ENCODE measurements around the gene C20orf144.

The C20orf144 gene

DNA sequence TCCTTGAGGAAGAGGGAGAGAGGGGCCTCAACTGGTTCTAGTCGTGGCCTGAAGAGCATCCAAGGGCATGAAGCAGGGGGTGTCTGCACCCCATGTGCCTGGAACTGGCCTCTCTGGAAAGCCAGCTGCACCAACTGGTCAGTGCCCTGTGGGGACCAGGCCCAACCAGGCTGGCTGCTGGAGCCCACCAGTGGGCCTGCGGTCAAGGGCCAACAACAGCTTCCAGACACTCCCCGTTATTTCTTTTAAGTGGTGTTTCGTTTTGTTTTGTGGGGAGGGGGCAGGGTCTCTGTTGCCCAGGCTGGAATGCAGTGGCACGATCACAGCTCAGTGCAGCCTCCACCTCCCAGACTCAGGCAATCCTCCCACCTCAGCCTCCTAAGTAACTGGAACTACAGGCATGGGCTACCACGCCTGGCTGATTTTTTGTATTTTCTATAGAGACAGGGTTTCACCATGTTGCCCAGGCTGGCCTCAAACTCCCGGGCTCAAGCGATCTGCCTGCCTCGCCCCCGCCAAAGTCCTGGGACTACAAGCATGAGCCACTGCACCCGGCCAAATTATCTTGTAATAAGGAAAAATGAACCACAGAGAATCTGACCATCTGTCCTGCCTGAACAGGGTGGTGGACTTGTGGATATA, 11.9 kb upstream of the C20orf144 start:
- DNase-seq, result no peak

DNA sequence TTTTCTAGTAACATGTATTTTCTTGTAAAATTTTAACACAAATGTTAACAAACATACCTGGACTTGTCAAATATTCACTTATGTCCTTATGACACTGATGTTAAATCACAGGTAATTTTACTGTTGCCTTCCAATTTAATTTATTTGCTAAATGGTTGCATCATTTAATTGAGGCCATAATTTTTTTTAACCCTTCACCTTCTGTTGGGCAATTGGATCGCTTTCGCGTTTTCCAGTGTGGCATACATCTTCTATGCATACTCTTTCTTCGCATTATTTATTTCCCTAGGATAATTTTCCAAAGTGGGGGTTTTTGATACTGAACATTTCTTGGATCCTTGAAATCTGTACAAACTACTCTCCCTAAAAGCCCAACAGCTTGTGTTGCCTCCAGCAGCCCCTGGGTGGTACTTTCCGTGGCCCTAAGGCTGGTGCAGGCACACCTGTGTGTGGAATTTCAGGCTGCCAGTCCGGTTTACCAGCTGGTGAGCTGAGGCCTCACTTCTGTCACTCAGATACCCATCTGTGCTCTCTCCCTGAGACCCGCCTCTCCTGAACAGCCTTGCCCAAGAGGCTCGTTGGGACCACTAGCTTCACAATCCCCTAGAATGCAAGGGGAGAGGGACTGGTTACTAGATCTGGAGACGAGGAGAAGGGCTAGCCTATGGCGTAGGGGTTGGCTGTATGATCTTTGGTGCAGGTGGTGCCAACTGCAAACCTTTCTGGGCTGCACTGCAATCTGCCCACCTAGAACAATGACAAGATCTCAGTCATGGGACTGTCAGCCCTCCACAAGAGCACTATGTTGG, 11.2 kb upstream of the C20orf144 start:
- DNase-seq, result peak; percentile 81

DNA sequence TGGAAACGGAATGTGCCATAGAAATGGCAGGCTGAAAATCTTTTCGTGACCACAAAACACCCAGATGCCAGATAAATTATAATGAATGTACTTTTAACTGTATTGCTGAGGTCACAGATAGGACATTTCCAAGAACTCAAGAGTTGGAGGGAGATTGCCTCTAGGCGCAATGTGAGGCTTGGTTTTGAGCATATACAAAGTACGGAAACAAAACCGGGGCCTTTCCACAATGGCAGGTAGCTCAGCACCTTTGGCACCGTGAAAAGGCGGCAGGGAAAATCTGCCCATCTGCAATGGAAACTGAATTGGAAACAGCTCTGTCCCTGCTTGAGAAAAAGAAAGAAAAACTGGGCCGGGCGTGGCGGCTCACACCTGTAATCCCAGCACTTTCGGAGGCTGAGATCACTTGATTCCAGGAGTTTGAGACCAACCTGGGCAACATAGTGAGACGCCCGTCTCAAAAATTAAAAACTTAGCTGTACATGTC, 10.5 kb upstream of the C20orf144 start:
- DNase-seq, result no peak

DNA sequence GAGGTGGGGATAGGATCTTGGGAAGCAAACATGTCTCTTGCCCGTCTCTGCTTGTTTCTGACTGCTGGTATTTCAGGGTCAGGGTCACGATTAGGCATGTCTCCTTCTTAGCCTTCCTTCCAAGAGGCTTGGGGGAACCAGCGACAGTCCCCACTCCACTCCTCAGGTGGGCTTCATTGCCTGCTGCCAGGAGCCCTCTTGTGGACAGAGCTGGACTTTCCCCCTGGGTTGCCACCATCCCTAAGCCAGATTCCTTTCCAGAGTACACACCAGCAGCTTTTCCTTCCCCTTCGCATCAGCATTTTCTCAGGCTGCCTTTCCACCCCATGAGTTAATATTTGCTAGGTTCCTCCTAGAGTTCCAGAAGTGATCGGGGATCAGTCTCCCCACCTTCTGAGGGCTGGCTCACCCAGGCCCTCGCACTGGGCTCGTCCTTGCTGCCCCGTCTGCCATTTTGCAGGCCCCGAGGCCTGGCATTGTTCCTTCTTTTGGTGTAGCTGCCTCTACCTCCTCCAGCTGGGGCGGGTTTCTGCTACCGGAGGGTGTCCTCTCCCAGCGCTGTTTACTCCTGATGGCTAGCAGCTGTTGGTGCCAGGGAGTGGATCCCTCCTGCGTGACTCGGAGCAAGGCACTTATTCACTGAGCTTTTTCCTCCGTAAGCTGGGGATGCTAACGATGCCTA, 8.8 kb upstream of the C20orf144 start:
- DNase-seq, result peak; percentile 93

DNA sequence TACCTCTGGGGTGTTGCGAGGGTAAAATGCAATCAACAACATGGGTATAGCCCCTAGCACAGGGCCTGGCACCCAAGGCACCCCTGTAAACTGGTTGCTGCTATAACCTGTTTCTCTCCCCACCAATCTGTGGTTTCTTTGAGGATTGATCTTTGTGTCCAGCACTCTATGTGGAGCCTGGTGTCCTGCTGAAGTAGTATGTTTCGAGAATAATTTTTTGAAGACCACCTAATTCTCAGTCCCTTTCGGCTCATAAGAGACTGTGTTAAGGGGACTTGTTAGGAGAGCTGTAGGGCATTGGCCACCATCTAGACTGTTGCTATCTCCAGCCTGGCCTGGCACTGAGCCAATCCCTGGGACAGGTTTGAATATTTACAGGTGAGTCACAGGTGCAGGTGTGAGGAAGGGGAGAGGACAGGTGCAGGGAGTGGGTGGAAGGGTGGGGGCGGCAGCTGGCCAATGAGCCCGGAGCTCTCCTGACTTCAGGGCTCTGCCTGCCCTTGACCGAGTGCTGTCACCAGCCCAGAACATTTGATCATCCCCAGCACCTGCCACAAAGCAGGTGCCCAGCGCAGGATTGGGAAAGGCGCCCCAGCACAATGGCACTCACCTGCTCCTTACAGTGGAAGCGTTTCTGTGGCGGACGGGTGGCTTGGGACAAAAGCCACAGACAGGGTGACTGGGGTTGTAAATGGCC, 8.1 kb upstream of the C20orf144 start:
- peak; percentile 100 for DNase-seq

DNA sequence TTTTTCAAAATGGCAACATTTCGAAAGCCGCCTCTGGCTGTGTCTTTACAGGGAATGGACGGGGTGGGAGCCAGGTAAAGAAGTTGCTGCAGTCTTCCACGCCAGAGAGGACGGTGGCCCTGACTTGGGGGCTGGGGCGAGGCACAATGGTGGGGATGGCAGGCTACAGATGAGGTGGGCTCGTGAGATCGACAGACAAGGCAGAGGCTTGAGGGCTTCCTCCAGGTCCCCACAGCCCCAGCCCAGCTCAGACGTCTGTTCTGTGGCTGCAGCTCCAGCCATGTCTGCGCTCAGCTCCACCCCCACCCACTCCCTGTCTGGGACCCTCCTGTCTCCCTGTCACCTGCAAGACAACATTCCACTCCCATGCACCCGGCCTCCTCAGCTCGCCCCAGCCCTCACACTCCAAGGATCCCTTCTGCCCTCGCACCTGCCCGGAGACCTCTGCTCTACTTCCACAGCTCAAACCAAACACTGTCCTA, 7.4 kb upstream of the C20orf144 start:
- peak; percentile 79 for DNase-seq

DNA sequence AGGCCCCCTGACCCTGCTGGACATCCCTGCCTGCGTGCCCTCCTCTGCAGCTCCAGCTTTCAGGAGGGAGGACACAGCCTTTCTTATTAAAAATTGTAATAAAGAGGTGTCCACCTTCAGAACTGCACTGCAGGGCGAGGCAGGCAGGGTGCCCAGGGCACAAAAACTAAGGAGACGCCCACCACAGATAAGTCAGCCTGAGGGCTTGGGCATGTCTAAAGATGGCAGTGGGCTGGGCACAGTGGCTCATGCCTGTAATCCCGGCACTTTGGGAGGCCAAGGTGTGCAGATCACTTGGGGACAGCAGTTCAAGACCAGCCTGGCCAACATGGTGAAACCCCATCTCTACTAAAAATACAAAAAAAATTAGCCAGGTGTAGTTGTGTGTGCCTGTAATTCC, 7.0 kb upstream of the C20orf144 start:
- no peak for DNase-seq

DNA sequence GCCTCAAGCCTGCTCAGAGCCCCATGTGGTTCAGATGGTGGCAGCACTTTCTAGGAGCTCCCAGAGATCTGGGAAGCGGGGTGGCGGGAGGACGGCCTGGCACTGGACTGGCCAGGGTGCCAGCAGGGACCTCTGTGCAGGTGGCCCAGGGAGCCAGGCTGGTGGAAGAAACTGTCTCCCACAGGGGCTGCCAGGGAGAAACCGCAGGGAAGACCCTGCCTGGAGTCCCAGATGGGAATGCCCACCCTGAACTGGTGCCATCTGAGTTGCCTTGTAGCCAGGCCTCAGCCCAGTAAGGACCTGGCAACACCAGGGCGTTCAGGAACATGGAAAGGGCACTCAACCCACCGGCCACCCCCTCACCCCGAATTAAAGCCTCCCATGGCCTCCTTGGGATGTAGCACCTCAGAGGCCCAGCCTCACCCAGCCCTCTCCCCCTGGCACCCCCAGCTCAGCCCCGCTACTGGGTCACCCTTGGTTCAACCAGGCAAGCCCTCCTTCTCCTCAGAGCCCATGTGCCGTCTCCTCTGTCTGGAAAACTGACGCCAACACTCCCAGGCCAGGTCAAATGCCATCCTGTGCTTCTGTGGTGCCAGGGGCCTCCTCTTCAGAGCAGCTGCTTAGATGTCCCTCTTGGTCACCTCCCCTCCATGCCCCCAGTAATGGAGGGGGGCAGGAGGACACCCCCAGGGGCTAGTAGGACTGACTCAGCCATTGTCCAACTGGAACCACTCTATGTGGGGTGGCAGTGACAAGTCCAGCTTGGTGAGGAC, 5.9 kb upstream of the C20orf144 start:
- no peak for DNase-seq

DNA sequence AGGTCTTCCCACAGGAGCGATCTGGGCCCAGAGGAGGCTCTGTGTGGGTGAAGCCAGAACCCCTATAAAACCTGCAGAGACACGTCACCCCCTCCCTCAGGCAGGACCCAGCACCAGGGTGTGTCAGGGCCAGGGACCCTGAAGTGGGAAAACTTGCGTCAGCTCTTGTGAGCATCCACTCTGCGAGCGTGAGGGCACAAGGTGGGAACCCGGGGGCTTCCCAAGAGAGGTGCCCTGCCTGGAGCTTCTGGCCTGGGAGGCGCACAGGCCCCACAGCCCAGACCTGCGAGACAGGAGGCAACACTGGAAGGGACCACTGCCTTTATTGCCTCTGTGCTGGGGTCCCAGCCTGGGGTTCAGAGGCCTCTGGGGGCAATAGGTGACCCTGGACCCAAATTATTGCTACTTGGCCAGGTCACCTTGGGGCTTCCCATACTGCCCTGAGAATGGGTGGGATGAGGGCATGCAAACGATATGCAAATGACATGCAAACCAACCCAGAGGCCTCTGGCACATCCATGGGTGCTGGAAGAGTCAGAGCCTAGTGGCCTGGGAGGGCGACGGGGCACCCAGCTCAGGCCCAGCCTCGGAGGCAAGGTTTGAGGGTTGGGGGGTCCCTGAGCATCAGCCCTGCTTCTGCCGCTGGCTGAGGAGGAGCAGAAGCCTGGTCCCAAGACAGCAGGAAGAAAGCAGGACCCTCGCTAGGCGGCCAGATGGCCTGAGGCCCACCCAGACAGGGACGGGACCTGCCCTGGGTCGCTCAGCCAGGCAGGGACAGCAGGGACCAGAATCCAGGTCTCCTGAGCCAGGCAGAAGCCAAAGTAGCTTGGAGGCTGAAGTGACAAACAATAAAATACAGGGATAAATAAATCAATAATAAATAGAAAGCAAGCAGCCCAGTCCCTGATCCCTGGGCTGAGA, 5.1 kb upstream of the C20orf144 start:
- no peak for DNase-seq

DNA sequence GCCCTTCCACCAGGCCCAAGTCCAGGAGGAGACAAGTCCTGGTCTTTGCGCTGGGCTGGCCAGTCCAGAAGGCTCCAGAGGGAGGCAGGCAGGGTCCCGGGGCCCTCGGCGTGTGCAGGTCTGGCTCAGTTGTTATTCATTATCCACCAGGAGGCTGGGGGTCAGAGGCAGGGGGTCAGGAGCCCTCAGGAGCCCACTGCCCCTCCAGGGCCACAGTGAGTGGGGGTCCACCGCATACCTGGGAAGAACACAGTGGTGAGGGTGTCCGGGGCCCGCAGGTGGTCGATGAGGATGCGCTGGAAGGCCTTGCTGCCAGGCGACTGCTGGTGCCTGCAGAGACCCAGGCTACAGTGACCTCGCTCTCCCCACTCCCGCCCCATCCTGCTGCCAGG, 4.4 kb upstream of the C20orf144 start:
- no peak for DNase-seq

DNA sequence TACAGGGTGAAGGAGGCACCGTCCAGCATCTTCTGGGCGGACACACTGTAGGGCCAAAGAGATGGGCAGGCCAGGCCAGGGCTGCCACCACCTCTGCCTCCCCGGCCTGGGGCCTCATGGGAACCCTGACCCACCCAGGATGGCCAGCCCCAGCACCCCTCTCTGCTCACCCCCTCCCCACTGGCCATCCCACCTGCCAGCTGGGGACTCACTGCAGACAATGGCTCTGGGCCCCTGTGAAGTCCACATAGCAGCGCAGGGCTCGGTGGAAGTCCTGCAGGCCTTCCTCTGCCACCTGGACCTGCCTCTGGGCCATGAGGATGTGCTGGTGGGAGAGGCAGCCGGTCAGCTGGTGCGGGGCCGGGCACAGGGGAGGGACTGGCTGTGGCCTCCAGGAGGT, 3.6 kb upstream of the C20orf144 start:
- no peak for DNase-seq

DNA sequence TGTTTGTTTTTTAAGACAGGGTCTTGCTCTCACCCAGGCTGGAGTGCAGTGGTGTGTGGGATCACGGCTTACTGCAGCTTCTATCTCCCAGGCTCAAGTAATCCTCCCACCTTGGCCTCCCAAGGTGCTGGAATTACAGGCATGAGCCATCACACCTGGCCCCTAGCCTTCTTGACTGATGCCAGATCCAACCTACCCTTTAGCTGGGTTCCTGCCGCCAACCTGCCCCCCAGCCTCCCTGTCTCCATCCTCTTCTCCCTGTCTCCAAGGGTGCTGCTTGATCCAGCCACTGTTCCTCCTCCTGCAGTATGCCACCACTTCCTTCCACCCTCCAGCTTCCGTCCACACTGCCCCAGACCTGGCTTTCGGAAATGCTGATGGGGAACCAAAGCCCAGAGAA, 3.2 kb upstream of the C20orf144 start:
- no peak for DNase-seq

DNA sequence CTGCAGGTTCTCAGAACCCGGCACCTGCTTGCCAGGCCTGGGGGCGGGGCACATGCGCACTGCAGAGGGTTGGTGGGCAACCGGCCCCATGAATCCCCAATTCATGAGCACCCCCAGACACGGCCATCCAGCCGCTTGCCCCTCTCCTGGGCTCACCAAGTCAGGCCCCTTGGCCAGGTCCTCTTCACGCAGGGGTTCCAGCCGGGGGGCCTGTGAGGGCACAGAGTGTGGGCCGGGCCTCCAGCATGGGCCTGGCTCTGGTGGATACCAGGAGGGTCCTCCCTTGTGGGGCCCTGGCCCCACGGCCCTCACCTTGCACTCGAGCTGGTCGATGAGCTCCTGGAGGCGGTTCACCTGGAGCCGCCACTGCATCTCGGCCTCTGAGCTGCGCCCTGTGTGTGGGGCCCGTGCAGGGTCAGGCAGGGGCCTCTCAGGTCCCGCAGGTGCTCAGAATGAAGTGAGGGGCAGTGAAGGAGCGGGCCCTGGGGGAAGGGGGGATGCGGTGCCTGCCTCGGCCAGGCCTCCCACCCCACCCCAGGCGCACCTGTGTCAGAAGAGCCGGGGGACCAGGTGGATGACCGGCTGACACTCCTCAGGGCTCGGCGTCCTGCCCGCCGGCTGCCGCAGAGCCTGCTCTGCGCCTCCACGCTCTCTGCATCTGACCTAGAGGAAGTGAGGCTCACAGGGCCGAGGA, 2.6 kb upstream of the C20orf144 start:
- DNase-seq, result no peak

DNA sequence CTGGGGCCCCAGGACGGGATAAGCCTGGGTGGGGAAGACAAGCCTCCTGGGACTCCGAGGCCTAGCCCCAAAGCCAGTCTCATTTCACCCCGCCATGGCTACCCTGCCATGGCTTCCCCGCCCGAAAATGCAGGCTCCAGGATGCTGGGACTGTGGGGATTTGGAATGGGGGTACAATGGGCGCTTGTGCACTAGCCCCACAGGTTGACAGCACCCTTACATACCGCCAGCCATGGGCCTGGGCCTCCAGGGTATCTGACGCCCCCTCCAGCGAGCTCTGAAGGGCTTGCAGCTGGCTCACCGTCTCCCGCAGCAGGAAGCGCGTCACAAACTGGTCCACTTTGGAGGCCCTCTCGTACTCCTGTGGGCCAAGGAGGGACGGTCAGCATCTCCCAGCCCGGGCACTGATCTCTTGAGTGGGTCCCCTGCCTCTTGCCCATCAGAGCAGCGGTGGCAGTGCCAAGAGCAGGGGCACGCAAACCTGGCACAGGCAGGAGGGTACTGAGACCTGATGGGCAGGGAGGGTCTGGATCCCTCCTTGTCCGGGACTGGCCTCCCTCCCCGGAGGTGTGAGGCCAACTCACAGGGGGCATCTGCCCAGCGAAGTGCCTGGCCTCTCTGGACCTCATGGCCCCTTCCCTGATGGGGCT, 2.0 kb upstream of the C20orf144 start:
- no peak for DNase-seq

DNA sequence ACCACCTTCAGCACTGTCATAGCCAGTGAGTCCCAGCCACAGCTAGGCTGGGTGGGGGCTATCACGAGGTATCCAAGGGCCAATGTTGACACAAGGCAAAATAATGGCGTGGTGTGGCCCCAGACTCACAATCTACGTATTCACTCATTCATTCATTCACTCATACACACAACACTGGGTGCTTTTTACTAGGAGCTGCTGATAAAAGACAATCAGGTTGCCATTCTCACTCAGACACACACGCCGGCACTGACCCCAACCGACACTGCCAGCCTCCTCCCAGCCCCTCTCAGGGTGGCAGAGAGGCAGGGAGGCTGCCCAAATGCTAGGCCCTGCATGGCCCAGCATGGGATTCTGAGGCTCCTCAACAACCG, 1.5 kb upstream of the C20orf144 start:
- DNase-seq, result no peak

DNA sequence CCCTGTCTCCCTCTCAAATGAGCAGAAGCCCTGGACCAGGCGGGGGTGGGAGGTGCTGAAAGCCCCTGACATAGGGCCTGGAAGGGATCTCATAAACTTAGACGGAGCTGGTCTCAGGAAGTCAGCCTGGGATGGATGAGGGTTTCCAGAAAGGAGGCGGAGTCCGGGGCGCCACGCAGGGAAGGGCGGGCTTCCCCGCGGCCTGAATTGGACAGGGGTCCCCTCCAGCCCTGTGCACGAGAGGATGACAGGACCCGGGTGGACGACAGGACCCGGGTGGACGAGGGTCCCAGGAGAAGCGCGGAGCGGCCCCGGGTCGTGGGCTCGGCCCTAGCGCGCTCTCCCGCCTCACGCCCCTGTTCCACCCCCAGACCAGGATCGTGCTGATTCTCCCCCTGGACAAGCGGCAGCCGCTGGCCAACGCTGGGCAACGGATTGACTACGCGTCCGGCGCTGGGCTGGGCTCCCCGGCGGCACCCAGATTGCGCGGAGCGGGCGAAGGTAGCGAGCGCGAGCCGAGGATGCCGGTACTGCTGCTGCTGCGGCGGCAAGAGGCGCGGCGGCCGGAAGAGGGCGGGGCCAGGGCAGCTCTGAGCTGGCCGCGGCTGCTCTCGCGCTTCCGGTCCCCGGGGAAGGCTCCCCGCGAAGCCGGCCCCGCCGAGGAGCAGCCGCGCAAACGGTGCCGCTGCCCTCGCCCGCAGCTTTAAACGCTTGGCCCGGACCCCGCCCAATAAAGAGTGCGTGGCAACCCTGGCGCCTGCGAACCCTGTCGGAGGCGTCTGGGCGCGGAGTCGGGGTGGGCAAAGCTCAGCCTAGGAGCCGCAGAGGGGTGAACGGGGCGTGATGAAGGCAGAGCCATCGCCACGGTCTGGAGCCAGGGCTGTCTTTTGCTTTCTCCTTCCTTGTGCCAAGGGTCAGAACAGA, 1.3 kb downstream of the C20orf144 start:
- peak; percentile 93 for DNase-seq

DNA sequence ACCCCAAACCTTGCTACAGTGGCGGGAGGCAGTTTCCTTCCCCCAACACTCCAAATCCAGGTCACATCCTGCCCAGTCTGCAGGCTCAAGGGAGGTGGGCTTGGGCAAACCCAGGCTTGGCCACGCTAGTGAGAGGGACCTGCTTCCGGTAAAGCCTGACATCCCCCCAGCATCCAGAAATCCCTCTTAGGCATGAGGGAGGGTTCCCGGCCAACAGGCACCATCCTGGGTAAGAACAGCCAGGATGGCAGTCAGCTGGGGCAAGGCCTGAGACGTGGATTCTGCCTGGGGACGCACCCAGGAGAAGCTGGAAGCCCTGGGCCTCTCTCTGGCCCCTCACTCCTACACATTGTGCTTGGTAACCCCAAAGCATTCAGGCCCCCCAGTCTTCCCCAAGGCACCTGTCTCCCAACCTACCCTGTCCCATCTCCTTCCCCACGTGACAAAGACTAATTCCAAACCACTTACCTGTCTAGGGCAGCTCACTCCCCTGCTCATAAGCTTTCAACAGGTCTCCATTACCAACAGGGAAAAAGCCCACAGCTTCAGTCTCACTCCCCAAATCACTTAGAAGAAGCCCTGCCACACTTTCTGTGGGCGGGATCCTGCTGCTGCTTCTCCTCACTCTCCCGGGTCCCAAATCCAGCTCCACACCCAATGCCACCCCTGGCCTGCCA, 2.1 kb downstream of the C20orf144 start:
- DNase-seq, result peak; percentile 67

DNA sequence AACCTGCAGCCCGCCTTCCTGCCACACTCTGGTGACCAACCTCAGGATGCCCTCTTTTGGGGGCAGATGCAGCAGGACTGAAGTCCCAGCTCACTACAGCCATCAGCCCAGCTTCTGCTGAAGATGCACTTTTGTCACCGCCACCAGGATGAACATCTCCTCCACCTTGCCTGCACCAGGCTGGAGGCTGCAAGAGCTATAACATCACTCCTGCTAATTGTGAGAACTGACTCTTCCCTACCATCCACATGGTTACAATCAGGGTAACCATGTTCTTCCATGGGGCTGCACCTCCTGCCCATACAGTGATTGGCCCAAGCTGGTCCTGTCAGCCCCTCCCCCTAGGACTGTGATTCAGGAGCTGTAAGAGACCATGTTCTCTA, 2.6 kb downstream of the C20orf144 start:
- peak; percentile 69 for DNase-seq

Measured in DMS53 (cell line).